ENCODE results near the gene NCAPG2.

Gene NCAPG2

GRCh38 chr7:158722574-158723237 is 18.1 kb upstream of the NCAPG2 start:
- CTCF ChIA-PET: interaction anchor here (0.8 kb wide), 1 partner anchor 17 kb away, joined by 3 read pairs; no protein-coding TSS in a partner anchor
- POLR2A ChIA-PET: no interaction called here
- no peak for DNase-seq (ENCODE audit: low read depth, low spot score)
- TF ChIP-seq CTCF (IDR thresholded peaks at IDR 0.05; ENCODE audit: insufficient read depth, low read length, missing control alignments): no peak
- H3K4me3 ChIP-seq (ENCODE audit: low read depth, low read length): no peak overlapping the region

- no peak overlapping the region for H3K4me3 ChIP-seq (ENCODE audit: low read depth, low read length)
- no peak for DNase-seq (ENCODE audit: low read depth, low spot score)
- ChIA-PET CTCF (no interaction called here), POLR2A (no interaction called here)
- no peak for TF ChIP-seq CTCF (IDR thresholded peaks at IDR 0.05; ENCODE audit: insufficient read depth, low read length, missing control alignments)
Measured at GRCh38 chr7:158720112-158720511, 15.5 kb upstream of the NCAPG2 start.

GRCh38 chr7:158716802-158717201 is 12.2 kb upstream of the NCAPG2 start:
- DNase-seq (ENCODE audit: low read depth, low spot score): no peak
- ChIA-PET POLR2A (no interaction called here), CTCF (no interaction called here)
- H3K4me3 ChIP-seq (ENCODE audit: low read depth, low read length): no peak overlapping the region
- no peak for TF ChIP-seq CTCF (IDR thresholded peaks at IDR 0.05; ENCODE audit: insufficient read depth, low read length, missing control alignments)

- TF ChIP-seq CTCF (IDR thresholded peaks at IDR 0.05; ENCODE audit: insufficient read depth, low read length, missing control alignments): no peak
- POLR2A ChIA-PET: no interaction called here
- no peak overlapping the region for H3K4me3 ChIP-seq (ENCODE audit: low read depth, low read length)
Measured at GRCh38 chr7:158710651-158711102, 6.1 kb upstream of the NCAPG2 start.

GRCh38 chr7:158707610-158708009 is 3.0 kb upstream of the NCAPG2 start:
- no peak for TF ChIP-seq CTCF (IDR thresholded peaks at IDR 0.05; ENCODE audit: insufficient read depth, low read length, missing control alignments)
- ChIA-PET CTCF (interaction anchor here (0.9 kb wide), 1 partner anchor 13 kb away, joined by 3 read pairs; no protein-coding TSS in a partner anchor), POLR2A (no interaction called here)
- no peak for DNase-seq (ENCODE audit: low read depth, low spot score)
- no peak overlapping the region for H3K4me3 ChIP-seq (ENCODE audit: low read depth, low read length)

More at GRCh38 chr7:158710651-158711102, 6.1 kb upstream of the NCAPG2 start:
- no peak for DNase-seq (ENCODE audit: low read depth, low spot score)
- CTCF ChIA-PET: no interaction called here

- POLR2A ChIA-PET: no interaction called here
- CTCF ChIA-PET: interaction anchor here (0.9 to 2.9 kb wide), 4 partner anchors 8 to 270 kb away, joined by 3 to 10 read pairs (median 4); no protein-coding TSS in a partner anchor
- DNase-seq (ENCODE audit: low read depth, low spot score): no peak
- H3K4me3 ChIP-seq (ENCODE audit: low read depth, low read length): no peak overlapping the region
- TF ChIP-seq CTCF (IDR thresholded peaks at IDR 0.05; ENCODE audit: insufficient read depth, low read length, missing control alignments): no peak
Measured at GRCh38 chr7:158706710-158707590, 2.3 kb upstream of the NCAPG2 start.
